ENCODE measurements around the gene AURKAIP1. TPM values are rescaled to one million over a fixed set of nuclear protein-coding genes. Genes with fewer than 3 reads are reported as not detected.
A peak's percentile ranks its signal among the peaks of the same experiment; 100 is the strongest.

Gene AURKAIP1
- total and polyA plus RNA-seq, 7 experiments from 2014 or later, result 53.8 to 160 (median 65.2) TPM

DNA sequence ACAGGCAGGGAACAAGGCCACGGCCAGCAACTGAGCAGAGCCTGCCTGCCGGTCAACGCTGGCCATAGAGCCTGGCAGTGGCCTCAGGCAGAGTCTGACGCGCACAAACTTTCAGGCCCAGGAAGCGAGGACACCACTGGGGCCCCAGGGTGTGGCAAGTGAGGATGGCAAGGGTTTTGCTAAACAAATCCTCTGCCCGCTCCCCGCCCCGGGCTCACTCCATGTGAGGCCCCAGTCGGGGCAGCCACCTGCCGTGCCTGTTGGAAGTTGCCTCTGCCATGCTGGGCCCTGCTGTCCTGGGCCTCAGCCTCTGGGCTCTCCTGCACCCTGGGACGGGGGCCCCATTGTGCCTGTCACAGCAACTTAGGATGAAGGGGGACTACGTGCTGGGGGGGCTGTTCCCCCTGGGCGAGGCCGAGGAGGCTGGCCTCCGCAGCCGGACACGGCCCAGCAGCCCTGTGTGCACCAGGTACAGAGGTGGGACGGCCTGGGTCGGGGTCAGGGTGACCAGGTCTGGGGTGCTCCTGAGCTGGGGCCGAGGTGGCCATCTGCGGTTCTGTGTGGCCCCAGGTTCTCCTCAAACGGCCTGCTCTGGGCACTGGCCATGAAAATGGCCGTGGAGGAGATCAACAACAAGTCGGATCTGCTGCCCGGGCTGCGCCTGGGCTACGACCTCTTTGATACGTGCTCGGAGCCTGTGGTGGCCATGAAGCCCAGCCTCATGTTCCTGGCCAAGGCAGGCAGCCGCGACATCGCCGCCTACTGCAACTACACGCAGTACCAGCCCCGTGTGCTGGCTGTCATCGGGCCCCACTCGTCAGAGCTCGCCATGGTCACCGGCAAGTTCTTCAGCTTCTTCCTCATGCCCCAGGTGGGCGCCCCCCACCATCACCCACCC is 43.7 kb downstream of the AURKAIP1 start, which contains the start of gene TAS1R3:
TSS of gene TAS1R3 (plus strand) at position 213 of the 898 bp plus-strand sequence. CDS start at position 279, 66 bp downstream.
- H3K27ac Mint-ChIP-seq, result no peak within 1 kb of the TSS

DNA sequence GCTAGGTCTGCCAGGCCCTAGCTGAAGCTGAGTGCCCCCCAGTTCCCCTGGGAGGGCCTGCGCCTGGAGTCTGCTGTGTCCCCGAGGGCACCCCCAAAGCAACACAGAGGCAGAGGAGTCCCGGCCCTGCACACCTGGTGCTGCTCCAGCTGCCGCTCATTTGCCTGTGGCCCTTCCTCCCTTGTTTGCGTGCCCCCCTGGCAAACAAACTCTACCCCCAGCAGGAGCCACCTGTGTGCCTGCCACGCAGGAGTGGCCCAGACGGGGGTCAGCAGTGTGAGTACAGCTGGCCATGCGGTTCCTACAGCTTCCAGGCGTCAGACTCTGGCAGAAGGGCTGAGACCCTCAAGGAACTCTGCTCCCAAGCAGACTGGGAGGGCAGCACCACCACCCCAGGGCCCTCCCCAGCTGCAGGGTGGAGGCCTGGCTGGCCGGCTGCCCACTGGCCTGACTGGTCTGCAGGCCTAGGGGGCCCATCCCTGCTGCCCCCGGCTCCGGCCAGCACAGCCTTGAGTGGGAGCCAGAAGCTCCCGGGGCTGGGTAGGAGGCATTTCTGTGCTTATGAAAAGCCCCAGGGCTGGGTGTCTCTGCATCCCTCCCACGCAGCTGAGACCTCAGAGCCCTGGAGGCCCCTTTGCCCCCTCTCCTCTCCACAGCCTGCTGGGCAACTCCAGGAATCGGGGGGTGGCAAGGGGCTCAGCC is 44.5 kb downstream of the AURKAIP1 start:
- Mint-ChIP-seq H3K27me3 (no peaks in the 10 kb centered on the region), H3K27ac (no peak overlapping the region), H3K36me3 (peaks cover 0 to 7% (median 0%) of the 10 kb centered on the region in 5 donors), H3K4me1 (peaks cover 0 to 22% (median 13%) of the 10 kb centered on the region in 7 donors), H3K9me3 (no peaks in the 10 kb centered on the region), H3K4me3 (no peak overlapping the region)
- ChIA-PET POLR2A (no interaction called here), CTCF (interaction anchor here (0.5 to 1.8 kb wide), 2 partner anchors 10 to 41 kb away, joined by 3 to 4 read pairs; no protein-coding TSS in a partner anchor)
- Histone ChIP-seq H3K27me3 (ENCODE audit: control insufficient read depth in 2 of 2, insufficient read depth in 2 of 2, low read length in 2 of 2) (no peaks in the 10 kb centered on the region), H3K27ac (ENCODE audit: low read depth, low read length) (no peak overlapping the region), H3K9me3 (ENCODE audit: control insufficient read depth in 2 of 3, low read length in 3 of 3) (no peaks in the 10 kb centered on the region), H3K4me3 (ENCODE audit: low read length) (no peak overlapping the region), H3K4me1 (ENCODE audit: control insufficient read depth in 2 of 2, insufficient read depth in 2 of 2, low read length in 2 of 2) (peaks cover 8 to 13% of the 10 kb centered on the region in 2 donors), H3K36me3 (ENCODE audit: control insufficient read depth in 2 of 3, insufficient read depth in 3 of 3, low read length in 3 of 3) (peaks cover 0 to 23% (median 0%) of the 10 kb centered on the region in 3 experiments)
- intact Hi-C loops (cut with micrococcal nuclease), result no loop called here
- ATAC-seq (no peak), DNase-seq (no peak)

More for the DNA sequence above, 43.7 kb downstream of the AURKAIP1 start, which contains the start of gene TAS1R3:
- Histone ChIP-seq H3K27ac (ENCODE audit: low read depth, low read length) (no peak within 1 kb of the TSS), H3K27me3 (ENCODE audit: control insufficient read depth in 2 of 2, insufficient read depth in 2 of 2, low read length in 2 of 2) (no peaks in the 10 kb centered on the region), H3K9me3 (ENCODE audit: control insufficient read depth in 2 of 3, low read length in 3 of 3) (no peaks in the 10 kb centered on the region), H3K4me3 (ENCODE audit: low read length) (no peak within 1 kb of the TSS), H3K36me3 (ENCODE audit: control insufficient read depth in 2 of 3, insufficient read depth in 3 of 3, low read length in 3 of 3) (peaks cover 0 to 23% (median 0%) of the 10 kb centered on the region in 3 experiments), H3K4me1 (ENCODE audit: control insufficient read depth in 2 of 2, insufficient read depth in 2 of 2, low read length in 2 of 2) (peaks cover 0 to 5% of the 10 kb centered on the region in 2 donors)
- Mint-ChIP-seq H3K4me1 (peaks cover 0 to 14% (median 6%) of the 10 kb centered on the region in 7 donors), H3K36me3 (peaks cover 0 to 5% (median 0%) of the 10 kb centered on the region in 5 donors), H3K27me3 (no peaks in the 10 kb centered on the region), H3K4me3 (peak within 1 kb of the TSS in 1 of 10 donors; percentile 53), H3K9me3 (no peaks in the 10 kb centered on the region)
- ATAC-seq, result no peak
- ChIA-PET POLR2A (no interaction called here), CTCF (interaction anchor here (1.8 kb wide), 1 partner anchor 40 kb away, joined by 4 read pairs; no protein-coding TSS in a partner anchor)
- intact Hi-C loops (cut with micrococcal nuclease), result no loop called here
- DNase-seq, result no peak

DNA sequence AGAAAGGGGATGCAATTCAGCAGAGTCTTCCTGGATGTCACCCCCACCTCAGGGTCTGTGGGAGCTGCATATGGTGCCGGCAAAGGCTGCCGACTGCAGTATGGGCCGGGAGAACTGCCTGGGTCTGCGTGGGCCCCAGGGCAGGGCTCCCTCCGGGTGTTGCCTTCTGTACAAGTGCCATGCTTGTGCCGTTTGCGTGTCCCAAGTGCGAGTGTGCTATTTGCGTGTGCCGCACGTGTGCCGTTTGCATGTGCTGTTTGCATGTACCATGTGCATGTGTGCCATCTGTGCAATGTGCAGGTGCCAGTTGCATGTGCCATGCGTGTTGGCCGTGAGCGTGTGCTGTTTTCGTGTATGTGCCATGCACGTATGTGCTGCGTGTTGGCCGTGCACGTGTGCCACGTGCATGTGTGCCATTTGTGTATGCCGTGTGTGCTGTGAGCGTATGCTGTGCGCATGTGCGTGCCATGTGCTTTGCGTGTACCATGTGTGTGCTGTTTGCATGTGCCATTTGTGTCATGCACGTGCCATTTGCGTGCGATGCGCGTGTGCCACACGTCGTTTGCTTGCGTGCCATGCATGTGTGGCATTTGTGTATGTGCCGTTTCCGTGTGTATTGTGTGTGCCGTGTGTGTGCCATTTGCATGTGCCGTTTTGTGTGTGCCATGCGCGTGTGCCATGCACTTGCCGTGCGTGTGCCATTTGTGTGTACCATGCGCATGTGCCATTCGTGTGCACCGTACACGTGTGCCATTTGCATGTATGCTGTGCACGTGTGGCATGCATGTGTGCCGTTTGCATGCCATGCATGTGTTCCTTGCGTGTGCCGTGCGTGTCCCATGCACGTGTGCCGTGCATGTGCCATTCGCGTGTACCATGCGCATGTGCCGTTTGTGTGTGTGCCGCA is 45.5 kb downstream of the AURKAIP1 start:
- Histone ChIP-seq H3K27me3 (ENCODE audit: control insufficient read depth in 2 of 2, insufficient read depth in 2 of 2, low read length in 2 of 2) (no peaks in the 10 kb centered on the region), H3K27ac (ENCODE audit: low read depth, low read length) (no peak overlapping the region), H3K4me3 (ENCODE audit: low read length) (no peak overlapping the region), H3K9me3 (ENCODE audit: control insufficient read depth in 2 of 3, low read length in 3 of 3) (no peaks in the 10 kb centered on the region), H3K4me1 (ENCODE audit: control insufficient read depth in 2 of 2, insufficient read depth in 2 of 2, low read length in 2 of 2) (peaks cover 12 to 19% of the 10 kb centered on the region in 2 donors), H3K36me3 (ENCODE audit: control insufficient read depth in 2 of 3, insufficient read depth in 3 of 3, low read length in 3 of 3) (peaks cover 0 to 23% (median 0%) of the 10 kb centered on the region in 3 experiments)
- H3K4me1 Mint-ChIP-seq, result peaks cover 0 to 25% (median 16%) of the 10 kb centered on the region in 7 donors
- H3K36me3 Mint-ChIP-seq, result peaks cover 0 to 7% (median 0%) of the 10 kb centered on the region in 5 donors
- no peaks in the 10 kb centered on the region for H3K9me3 Mint-ChIP-seq
- ChIA-PET POLR2A (interaction anchor here (0.6 kb wide), 1 partner anchor 15 kb away, joined by 3 read pairs; no protein-coding TSS in a partner anchor), CTCF (interaction anchor here (1.8 kb wide), 1 partner anchor 42 kb away, joined by 4 read pairs; no protein-coding TSS in a partner anchor)
- no peak overlapping the region for H3K27ac Mint-ChIP-seq
- DNase-seq (no peak), ATAC-seq (no peak)
- H3K27me3 Mint-ChIP-seq, result no peaks in the 10 kb centered on the region
- intact Hi-C loops (cut with micrococcal nuclease), result no loop called here
- peak overlapping the region in 3 of 10 donors; percentile 16 to 53 (median 52) for H3K4me3 Mint-ChIP-seq

DNA sequence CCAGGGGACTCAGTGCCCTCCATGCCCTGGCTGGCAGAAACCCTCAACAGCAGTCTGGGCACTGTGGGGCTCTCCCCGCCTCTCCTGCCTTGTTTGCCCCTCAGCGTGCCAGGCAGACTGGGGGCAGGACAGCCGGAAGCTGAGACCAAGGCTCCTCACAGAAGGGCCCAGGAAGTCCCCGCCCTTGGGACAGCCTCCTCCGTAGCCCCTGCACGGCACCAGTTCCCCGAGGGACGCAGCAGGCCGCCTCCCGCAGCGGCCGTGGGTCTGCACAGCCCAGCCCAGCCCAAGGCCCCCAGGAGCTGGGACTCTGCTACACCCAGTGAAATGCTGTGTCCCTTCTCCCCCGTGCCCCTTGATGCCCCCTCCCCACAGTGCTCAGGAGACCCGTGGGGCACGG is 46.8 kb downstream of the AURKAIP1 start:
- no peak for ATAC-seq
- no peak for DNase-seq
- peaks cover 15 to 22% of the 10 kb centered on the region in 2 donors for H3K4me1 ChIP-seq (ENCODE audit: control insufficient read depth in 2 of 2, insufficient read depth in 2 of 2, low read length in 2 of 2)
- no peak overlapping the region for H3K27ac ChIP-seq (ENCODE audit: low read depth, low read length)
- ChIA-PET POLR2A (no interaction called here), CTCF (no interaction called here)
- no peak overlapping the region for H3K4me3 Mint-ChIP-seq
- H3K4me1 Mint-ChIP-seq, result peaks cover 5 to 31% (median 22%) of the 10 kb centered on the region in 7 donors
- H3K27me3 ChIP-seq (ENCODE audit: control insufficient read depth in 2 of 2, insufficient read depth in 2 of 2, low read length in 2 of 2), result no peaks in the 10 kb centered on the region
- H3K4me3 ChIP-seq (ENCODE audit: low read length), result no peak overlapping the region
- peaks cover 0 to 27% (median 0%) of the 10 kb centered on the region in 3 experiments for H3K36me3 ChIP-seq (ENCODE audit: control insufficient read depth in 2 of 3, insufficient read depth in 3 of 3, low read length in 3 of 3)
- H3K36me3 Mint-ChIP-seq, result peaks cover 0 to 7% (median 0%) of the 10 kb centered on the region in 5 donors
- no peak overlapping the region for H3K27ac Mint-ChIP-seq
- no peaks in the 10 kb centered on the region for H3K27me3 Mint-ChIP-seq
- H3K9me3 Mint-ChIP-seq, result no peaks in the 10 kb centered on the region
- H3K9me3 ChIP-seq (ENCODE audit: control insufficient read depth in 2 of 3, low read length in 3 of 3), result no peaks in the 10 kb centered on the region
- intact Hi-C loops (cut with micrococcal nuclease), result no loop called here

DNA sequence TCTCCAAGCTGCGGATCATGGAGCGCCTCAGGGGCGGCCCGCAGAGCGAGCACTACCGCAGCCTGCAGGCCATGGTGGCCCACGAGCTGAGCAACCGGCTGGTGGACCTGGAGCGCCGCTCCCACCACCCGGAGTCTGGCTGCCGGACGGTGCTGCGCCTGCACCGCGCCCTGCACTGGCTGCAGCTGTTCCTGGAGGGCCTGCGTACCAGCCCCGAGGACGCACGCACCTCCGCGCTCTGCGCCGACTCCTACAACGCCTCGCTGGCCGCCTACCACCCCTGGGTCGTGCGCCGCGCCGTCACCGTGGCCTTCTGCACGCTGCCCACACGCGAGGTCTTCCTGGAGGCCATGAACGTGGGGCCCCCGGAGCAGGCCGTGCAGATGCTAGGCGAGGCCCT is 47.7 kb downstream of the AURKAIP1 start:
- peak overlapping the region in 4 of 10 donors; percentile 23 to 92 (median 56) for H3K4me3 Mint-ChIP-seq
- no peak overlapping the region for H3K27ac Mint-ChIP-seq

More for the DNA sequence above, 47.7 kb downstream of the AURKAIP1 start:
- peaks cover 0 to under 1% (median 0%) of the 10 kb centered on the region in 11 donors for H3K9me3 Mint-ChIP-seq
- ATAC-seq (no peak), DNase-seq (no peak)
- intact Hi-C loops (cut with micrococcal nuclease), result no loop called here
- Histone ChIP-seq H3K9me3 (ENCODE audit: control insufficient read depth in 2 of 3, low read length in 3 of 3) (no peaks in the 10 kb centered on the region), H3K36me3 (ENCODE audit: control insufficient read depth in 2 of 3, insufficient read depth in 3 of 3, low read length in 3 of 3) (peaks cover 0 to 27% (median 0%) of the 10 kb centered on the region in 3 experiments), H3K4me1 (ENCODE audit: control insufficient read depth in 2 of 2, insufficient read depth in 2 of 2, low read length in 2 of 2) (peaks cover 18 to 28% of the 10 kb centered on the region in 2 donors), H3K4me3 (ENCODE audit: low read length) (no peak overlapping the region), H3K27ac (ENCODE audit: low read depth, low read length) (no peak overlapping the region), H3K27me3 (ENCODE audit: control insufficient read depth in 2 of 2, insufficient read depth in 2 of 2, low read length in 2 of 2) (no peaks in the 10 kb centered on the region)
- ChIA-PET CTCF (no interaction called here), POLR2A (interaction anchor here (2.1 kb wide), 1 partner anchor 21 kb away, joined by 6 read pairs; no protein-coding TSS in a partner anchor)
- peaks cover 0 to 7% (median 0%) of the 10 kb centered on the region in 5 donors for H3K36me3 Mint-ChIP-seq
- H3K4me1 Mint-ChIP-seq, result peaks cover 7 to 41% (median 26%) of the 10 kb centered on the region in 7 donors
- no peaks in the 10 kb centered on the region for H3K27me3 Mint-ChIP-seq
